NCI-H748 treated with DMSO at 0.1 percent for 48 hours (cell line): Measurements from ENCODE around the gene CHRNB2.
A peak's percentile ranks its signal among the peaks of the same experiment; 100 is the strongest.
"Not testable (repeated sequence)": the region's sequence is repeated elsewhere in the genome, so short reads cannot be mapped to it uniquely, and the experiment has no call there.

ENCODE experiments used
- DNase-seq: peaks from one replicate; lab custom pipeline; 2025; lab: John Stamatoyannopoulos, UW

Gene CHRNB2

DNA sequence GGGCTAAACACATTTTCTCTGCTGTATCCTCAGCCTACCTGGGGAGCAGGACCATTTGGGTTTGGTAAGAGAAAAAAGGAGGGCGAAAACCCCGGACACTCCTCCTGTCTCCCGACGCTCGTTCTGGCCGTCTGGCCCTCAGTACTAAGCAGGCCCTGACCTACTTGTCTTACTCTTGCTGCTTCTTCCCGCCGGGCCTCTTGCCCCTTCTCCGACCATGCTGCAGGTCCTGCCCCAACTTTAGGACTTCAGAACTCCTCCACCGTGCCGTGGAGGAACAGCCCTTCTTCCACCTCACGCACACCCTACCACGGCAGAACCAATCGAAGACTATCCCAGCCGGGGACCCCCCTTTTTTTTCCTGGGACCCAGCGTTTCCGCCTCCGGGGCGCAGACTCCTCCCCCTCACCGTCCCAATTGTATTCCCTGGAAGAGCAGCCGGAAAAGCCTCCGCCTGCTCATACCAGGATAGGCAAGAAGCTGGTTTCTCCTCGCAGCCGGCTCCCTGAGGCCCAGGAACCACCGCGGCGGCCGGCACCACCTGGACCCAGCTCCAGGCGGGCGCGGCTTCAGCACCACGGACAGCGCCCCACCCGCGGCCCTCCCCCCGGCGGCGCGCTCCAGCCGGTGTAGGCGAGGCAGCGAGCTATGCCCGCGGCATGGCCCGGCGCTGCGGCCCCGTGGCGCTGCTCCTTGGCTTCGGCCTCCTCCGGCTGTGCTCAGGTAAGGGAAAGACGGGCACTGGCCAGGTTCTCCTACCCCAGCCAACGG lies at the start of gene CHRNB2:
CHRNB2 (plus strand) TSS at position 393 of the 771 bp plus-strand sequence; CDS start at position 660, 267 bp downstream.
- peak; percentile 53 for DNase-seq

DNA sequence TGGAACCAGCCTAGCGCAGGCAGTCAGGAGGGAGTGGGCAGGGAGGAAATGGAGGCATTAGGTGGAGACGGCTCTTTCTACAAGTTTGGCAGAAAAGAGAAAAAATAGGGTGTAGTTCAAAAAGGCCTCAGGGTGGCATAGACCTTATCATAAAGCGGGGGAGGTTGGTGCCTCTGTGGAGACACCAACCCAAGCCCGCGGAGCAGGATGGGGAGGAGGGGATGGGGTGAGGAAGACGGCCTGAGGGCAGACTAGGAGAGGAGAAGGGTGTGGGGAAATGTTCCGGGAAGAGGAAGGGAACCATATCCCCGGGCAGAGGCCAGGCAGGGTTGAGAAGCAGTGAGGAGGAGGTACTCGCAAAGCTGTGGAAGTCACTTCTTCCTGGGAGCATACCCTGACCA lies 48.0 kb upstream of the CHRNB2 start:
- DNase-seq = no peak

DNA sequence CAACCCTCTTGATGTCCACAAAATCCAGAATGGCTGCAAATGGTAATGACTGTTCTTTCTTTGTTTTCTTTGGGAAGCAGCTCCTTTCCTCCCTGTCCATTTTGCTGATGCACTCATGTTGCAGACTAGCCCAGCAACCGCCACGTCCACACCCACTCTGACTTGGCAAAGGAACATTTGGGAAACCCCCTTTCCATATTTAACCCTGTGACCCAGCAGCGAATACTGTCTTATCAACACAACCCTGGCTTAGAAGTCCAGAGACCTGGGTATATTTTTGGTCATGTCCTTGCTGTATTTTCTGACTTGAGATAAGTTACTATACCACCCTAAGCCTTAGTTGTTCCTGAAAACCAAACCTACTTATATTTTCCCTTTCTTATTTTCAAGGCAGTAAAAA lies 47.2 kb upstream of the CHRNB2 start:
- DNase-seq = no peak

- DNase-seq = no peak
Observed at GRCh38 chr1:154521695-154522094, 45.9 kb upstream of the CHRNB2 start.

DNA sequence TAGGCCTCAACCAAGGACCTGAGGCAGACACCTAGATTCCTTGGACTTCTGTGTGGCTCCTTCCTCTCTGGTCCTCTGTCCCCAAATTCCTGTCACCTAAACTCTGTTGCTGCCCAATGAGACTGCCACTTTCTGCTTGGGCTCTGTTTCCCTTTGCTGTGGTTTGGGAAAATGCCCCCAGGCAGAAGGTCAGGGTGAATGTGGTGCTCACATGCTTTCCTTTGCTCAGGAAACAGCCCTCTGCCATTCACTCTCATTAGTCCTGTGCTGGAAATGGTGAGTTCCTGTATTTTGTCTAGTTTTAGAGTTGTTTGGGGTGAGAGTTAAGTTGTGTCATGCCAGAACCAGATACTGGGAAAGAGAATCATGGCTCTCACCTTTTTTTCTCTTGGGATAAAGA lies 42.7 kb upstream of the CHRNB2 start:
- DNase-seq = no peak

DNA sequence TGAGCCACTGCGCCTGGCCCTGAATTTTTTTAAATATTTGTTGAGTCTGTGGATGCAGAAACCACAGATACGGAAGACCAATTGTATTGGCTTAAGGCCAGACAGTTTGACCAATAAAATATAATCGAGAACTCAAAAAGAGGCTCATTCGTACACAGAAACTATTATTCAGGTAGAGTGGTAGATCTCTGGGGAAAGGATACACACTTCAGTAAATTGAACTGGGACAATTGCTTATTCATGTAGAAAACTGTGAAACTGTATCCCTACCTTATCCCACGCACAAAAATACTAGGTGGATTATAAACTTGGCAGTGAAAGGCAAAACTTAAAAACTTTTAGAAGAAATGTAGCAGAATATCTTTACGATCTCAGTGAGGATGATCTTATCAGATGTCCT lies 40.4 kb upstream of the CHRNB2 start:
- no peak for DNase-seq

- no peak for DNase-seq
Observed at GRCh38 chr1:154529308-154529707, 38.3 kb upstream of the CHRNB2 start.

DNA sequence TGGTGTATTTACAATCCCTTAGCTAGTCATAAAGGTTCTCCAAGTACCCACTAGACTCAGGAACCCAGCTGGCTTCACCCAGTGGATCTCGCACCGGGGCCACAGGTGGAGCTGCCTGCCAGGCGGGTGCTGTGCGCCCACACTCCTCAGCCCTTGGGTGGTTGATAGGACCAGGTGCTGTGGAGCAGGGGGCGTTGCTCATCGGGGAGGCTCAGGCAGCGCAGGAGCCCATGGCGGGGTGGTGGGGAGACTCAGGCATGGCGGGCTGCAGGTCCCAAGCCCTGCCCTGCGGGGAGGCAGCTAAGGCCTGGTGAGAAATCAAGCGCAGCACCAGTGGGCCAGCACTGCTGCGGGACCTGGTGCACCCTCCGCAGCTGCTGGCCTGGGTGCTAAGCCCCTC lies 35.6 kb upstream of the CHRNB2 start:
- not testable (repeated sequence) for DNase-seq

- DNase-seq = peak; percentile 49
Observed at GRCh38 chr1:154533952-154534844, 33.4 kb upstream of the CHRNB2 start.

DNA sequence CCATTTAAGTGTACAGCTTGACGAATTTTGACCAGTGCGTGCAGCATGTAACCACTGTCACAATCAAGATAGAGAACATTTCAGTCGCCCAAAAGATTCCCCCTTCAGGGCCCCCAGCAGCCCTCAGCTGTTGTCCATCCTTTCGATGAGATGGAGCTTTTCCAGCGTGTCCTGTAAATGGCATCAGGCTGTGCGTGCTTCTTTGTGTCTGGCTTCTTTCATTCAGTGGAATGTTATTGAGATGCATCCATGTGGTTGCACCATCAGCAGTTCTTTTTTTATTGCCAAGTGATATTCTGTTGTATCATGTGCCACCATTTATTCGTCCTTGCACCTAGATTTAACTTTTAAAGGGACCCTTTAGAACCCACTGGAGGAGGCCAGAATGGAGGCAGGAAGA lies 31.0 kb upstream of the CHRNB2 start:
- no peak for DNase-seq

GRCh38 chr1:154539486-154540483 lies 27.8 kb upstream of the CHRNB2 start:
- no peak for DNase-seq

DNA sequence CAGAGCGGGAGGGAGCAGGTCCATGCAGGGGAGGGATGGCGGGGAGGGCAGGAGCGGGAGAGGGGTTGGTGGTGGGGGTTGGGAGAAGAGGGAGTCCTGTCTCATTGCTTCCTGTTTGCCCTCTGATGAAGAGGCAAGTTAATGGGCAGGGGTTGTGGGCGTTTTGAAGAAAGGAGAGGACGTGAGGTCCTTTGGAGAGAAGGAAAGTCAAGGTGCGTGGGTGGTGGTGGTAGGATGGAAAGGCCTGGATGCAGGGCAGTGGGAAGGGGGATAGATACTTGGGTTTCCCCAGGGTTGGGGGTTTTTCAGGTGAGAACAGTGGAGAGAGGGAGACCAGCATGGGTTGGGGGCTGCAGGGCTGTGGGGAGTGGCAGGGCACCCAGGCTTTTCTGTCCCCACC lies 26.3 kb upstream of the CHRNB2 start:
- DNase-seq = no peak

GRCh38 chr1:154546264-154547063 lies 21.1 kb upstream of the CHRNB2 start:
- DNase-seq = peak; percentile 38

GRCh38 chr1:154547105-154547732 lies 20.4 kb upstream of the CHRNB2 start:
- no peak for DNase-seq

GRCh38 chr1:154548028-154548427 lies 19.6 kb upstream of the CHRNB2 start:
- no peak for DNase-seq

DNA sequence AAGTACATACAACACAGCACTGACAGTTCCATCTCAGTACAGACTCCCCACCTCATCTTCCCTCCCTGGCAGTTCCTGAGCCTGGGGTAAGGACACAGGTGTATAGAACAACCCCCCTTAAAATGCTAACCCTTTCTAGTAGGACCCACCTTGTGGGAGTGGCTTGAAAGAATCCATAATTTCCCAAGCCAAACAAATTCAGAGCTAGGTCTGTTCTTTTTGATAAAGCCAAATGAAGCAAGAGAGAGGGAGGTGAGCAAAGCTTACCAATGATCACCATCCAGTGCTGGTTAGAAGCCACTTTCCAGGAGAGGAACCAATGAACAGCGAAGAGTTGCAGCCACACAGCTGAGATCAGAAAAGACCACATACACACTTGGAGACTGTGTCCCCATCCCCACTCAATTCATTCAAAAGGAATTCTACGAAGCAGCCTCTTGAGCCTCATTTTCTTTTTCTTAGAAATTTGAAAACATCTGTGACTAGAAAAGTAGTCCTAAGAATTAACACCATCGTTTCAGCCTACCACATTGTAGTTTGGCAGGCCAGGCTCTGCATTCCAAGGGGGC lies 18.3 kb upstream of the CHRNB2 start:
- no peak for DNase-seq

DNA sequence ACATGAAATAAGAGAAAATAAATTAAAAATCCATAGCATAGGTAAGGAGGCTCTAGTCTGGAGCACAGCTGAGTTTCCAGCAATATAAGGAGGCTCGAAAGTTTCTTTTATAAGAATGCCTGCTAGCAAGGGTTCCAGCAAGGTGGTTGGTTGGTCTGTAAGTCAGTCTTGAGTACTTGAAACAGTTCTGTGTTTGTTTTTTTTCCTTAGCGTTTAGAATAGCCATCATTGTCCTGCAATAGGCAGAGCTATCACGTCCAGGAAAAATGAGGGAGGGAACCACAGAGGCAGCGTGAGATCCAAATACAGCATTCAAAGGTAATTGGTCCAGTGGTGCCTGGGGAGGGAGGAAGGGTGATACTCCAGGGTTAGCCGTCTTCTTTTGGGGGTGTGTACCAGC lies 17.5 kb upstream of the CHRNB2 start:
- DNase-seq = no peak

- no peak for DNase-seq
Observed at GRCh38 chr1:154550657-154551056, 16.9 kb upstream of the CHRNB2 start.

- no peak for DNase-seq
Observed at GRCh38 chr1:154551474-154551873, 16.1 kb upstream of the CHRNB2 start.

DNA sequence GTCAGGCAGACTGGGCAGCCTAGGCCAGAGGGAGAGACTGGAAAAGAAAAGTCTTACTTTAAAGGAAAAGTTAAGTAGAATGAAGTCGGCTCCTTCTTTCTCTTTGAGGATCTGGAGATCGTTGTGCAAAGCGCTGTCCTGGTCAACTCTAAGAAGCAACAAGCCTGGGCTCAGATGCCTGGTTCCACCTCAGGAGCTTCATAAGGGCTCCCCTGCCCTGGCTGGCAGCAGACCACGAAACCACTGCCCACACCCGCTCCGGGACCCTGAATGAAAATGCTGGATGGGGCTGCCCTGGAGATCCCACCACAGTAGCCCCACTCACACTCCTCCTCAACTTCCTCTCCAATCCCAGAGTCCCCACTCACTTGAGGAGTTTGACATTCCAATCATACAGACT lies 15.5 kb upstream of the CHRNB2 start:
- no peak for DNase-seq
